Karpas-422 (cell line): ENCODE results near the gene COLEC12. TPM values are rescaled to one million over a fixed set of nuclear protein-coding genes. Genes with fewer than 3 reads are reported as not detected.

Experiments
- DNase-seq: peaks from one replicate; pipeline ENCODE4 v3.0.0-alpha.2; 2015
- H2AFZ ChIP-seq: fragments of 200-600 bp; sonication (generic); 2 replicates; pipeline ENCODE4 v1.6.1; 2014; ENCODE audit warnings: antibody characterized with exemption, low read length, mixed read lengths
- H3K27ac ChIP-seq: fragments of 200-600 bp; sonication (generic); 2 replicates; pipeline ENCODE4 v1.5.1; 2014; ENCODE audit warnings: mild to moderate bottlenecking, low read length, moderate library complexity
- H3K27me3 ChIP-seq: fragments of 200-600 bp; sonication (generic); 2 replicates; pipeline ENCODE4 v1.6.1; 2014; ENCODE audit warnings: low read length, mixed read lengths
- H3K36me3 ChIP-seq: fragments of 200-600 bp; sonication (generic); 2 replicates; pipeline ENCODE4 v1.6.1; 2014; ENCODE audit warnings: low read length, mixed read lengths; ENCODE audit not compliant: insufficient read depth
- H3K4me1 ChIP-seq: fragments of 200-600 bp; sonication (generic); 2 replicates; pipeline ENCODE4 v1.6.1; 2014; ENCODE audit warnings: mild to moderate bottlenecking, low read length, mixed read lengths
- H3K4me2 ChIP-seq: fragments of 200-600 bp; sonication (generic); 2 replicates; pipeline ENCODE4 v1.6.1; 2014; ENCODE audit warnings: low read length, low read depth, mild to moderate bottlenecking; ENCODE audit not compliant: poor library complexity, severe bottlenecking
- H3K4me3 ChIP-seq: fragments of 200-600 bp; sonication (generic); 2 replicates; pipeline ENCODE4 v1.5.1; 2014; ENCODE audit warnings: mild to moderate bottlenecking, antibody characterized with exemption, low read length, mixed read lengths
- H3K79me2 ChIP-seq: fragments of 200-600 bp; sonication (generic); 2 replicates; pipeline ENCODE4 v1.6.1; 2014; ENCODE audit warnings: mild to moderate bottlenecking, low read length, mixed read lengths
- H3K9ac ChIP-seq: fragments of 200-600 bp; sonication (generic); 2 replicates; pipeline ENCODE4 v1.6.0; 2014; ENCODE audit warnings: low read length
- H3K9me2 ChIP-seq: fragments of 200-600 bp; sonication (generic), shearing (Covaris generic); replicated peaks from 2 replicates; pipeline ENCODE4 v1.6.0; 2014; ENCODE audit warnings: mild to moderate bottlenecking, low read length, moderate library complexity; ENCODE audit not compliant: insufficient read depth
- H3K9me3 ChIP-seq: fragments of 300-700, 200-600 bp; sonication (generic); 2 replicates; pipeline ENCODE4 v1.6.1; 2014; ENCODE audit warnings: low read length, mixed read lengths
- H4K20me1 ChIP-seq: fragments of 200-600 bp; sonication (generic); 2 replicates; pipeline ENCODE4 v1.6.1; 2014; ENCODE audit warnings: mild to moderate bottlenecking, antibody characterized with exemption, low read length, low read depth; ENCODE audit not compliant: insufficient read depth
- total RNA-seq: library from RNA; depleted of rRNA; stranded (reverse); fragments of >200 nt; shearing (Covaris generic); gene quantifications from 2 replicates; pipeline ENCODE4 v1.2.3, GENCODE V29; 2014; ENCODE audit warnings: low replicate concordance

The COLEC12 gene
- total RNA-seq, 1 experiment from 2014 or later, result not detected

DNA sequence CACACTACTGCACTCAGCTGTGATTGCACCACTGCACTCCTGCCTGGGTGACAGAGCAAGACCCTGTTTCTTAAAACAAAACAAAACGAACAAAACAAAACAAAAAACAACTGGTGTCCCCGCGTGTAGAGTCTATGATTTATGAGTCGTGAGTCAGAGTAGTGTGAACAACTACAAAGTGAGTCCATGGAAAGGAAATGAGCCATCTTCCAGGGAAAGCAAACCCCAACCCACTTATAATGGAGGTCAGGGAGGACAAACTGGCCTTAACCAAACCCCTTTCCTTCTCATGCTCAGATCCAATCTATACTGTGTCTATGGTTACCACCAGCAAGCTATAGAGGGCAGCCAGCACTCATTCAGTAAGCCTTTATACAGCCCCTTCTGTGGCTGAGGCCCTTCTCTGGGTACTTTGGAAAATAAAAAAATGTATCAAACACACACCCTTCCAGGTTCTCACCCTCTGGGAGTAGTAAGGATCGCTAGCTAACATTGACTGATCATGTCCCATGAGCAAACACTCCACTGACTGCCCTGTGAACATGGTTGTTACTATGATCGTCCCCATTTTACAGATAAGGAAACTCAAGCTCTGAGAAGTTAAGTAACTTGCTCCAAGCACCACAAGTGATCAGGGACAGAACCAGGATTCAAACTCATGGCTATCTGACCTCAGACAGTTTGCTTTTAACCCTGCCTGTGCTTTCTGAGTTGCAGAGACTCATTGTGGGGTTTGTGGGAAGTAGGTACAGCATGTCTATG lies 24.7 kb upstream of the COLEC12 start:
- Histone ChIP-seq H2AFZ (no peak overlapping the region), H3K4me1 (no peaks in the 10 kb centered on the region), H3K79me2 (no peaks in the 10 kb centered on the region), H3K4me2 (no peak overlapping the region), H3K4me3 (no peak overlapping the region), H3K9me2 (no peaks in the 10 kb centered on the region), H3K9ac (no peak overlapping the region), H3K36me3 (no peaks in the 10 kb centered on the region), H3K27ac (no peak overlapping the region), H3K9me3 (no peaks in the 10 kb centered on the region), H4K20me1 (no peaks in the 10 kb centered on the region), H3K27me3 (no peaks in the 10 kb centered on the region)
- no peak for DNase-seq

DNA sequence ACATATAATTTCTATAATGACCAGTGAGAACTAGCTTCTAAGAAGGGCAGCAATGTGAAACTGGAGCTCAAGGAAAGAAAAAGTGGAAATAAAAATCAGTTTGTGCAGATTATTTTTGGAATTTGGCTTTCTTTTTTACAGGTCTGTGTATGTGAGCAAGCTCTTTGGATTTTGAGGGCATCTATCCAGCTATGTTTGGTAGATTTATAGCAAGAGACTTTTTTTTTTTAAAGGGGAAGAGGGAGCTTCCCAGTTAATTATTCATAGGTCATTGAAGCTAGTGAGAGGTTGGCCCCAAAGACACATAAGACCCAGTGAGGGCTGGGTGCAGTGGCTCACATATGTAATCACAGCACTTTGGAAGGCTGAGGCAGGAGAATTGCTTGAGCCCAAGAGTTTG lies 24.0 kb upstream of the COLEC12 start:
- Histone ChIP-seq H3K27me3 (no peaks in the 10 kb centered on the region), H3K27ac (no peak overlapping the region), H3K4me1 (no peaks in the 10 kb centered on the region), H4K20me1 (no peaks in the 10 kb centered on the region), H3K4me2 (no peak overlapping the region), H3K4me3 (no peak overlapping the region), H3K9me3 (no peaks in the 10 kb centered on the region), H3K79me2 (no peaks in the 10 kb centered on the region), H3K9me2 (no peaks in the 10 kb centered on the region), H3K36me3 (no peaks in the 10 kb centered on the region), H2AFZ (no peak overlapping the region), H3K9ac (no peak overlapping the region)
- DNase-seq, result no peak

DNA sequence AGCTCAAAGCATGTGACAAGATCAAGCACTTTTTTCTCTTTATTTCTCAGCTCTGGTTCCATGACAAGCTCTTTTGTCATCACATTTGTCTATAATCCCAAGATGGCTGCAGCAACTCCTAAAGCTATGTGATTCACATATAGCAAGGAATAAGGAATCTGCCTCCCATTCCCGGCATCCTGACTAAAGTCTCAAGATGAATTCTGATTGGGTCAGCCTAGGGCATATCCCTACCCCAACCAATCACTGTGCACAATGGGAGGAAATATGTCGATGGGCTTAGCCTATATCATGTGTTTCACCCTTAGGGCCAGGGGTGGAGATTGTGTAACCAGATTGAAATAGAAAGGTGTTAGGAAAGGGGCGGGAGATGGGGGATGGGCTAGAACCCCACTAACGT lies 23.1 kb upstream of the COLEC12 start:
- H3K79me2 ChIP-seq, result no peaks in the 10 kb centered on the region
- H3K27ac ChIP-seq, result no peak overlapping the region
- DNase-seq, result no peak
- H3K9me3 ChIP-seq, result no peaks in the 10 kb centered on the region
- H2AFZ ChIP-seq, result no peak overlapping the region
- no peak overlapping the region for H3K4me2 ChIP-seq
- H3K4me1 ChIP-seq, result no peaks in the 10 kb centered on the region
- no peaks in the 10 kb centered on the region for H3K36me3 ChIP-seq
- H4K20me1 ChIP-seq, result no peaks in the 10 kb centered on the region
- H3K27me3 ChIP-seq, result no peaks in the 10 kb centered on the region
- no peak overlapping the region for H3K9ac ChIP-seq
- no peak overlapping the region for H3K4me3 ChIP-seq
- no peaks in the 10 kb centered on the region for H3K9me2 ChIP-seq

DNA sequence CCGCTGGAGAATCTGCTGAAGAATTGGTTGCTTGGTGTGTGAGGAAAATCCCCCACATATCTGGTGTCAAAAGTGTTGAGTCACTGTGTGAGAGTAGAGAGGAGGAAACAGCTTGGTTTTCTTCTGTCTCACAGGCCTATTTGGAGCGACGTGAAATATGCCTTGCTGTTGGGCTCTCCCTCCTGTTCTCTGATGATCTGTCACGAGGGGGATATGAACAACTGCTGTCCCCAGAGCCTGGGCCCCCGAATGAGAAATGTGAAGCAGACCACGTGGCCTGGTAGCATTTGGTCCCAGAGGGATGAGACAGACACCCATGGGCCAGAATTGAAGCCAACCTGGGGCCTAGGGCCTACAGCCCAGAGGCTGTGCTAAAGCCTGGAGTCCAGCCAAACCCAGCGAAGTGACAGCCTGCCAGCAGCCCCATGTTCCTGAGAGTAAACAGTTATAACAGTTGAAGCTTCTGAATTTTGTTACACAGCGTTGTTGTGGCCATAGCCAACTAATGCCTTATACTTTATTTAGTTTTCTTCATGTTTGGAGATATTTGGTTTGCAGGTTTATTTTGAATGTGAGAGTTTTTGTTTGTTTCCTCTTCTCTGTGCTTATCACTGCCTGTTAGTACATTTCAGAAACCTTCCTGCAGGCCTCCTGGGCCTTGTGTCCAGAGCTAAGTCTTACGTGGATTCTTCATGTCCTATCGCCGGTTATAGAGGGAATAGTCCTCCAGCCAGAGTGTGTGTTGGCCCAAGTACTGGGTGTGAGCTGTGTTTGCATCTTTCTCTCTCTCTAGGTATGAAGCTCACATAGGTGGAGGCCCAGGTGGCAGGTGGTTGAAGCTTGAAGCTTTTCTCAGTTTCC lies 18.7 kb upstream of the COLEC12 start:
- Histone ChIP-seq H3K4me1 (no peaks in the 10 kb centered on the region), H3K4me2 (no peak overlapping the region), H3K9me3 (no peaks in the 10 kb centered on the region), H4K20me1 (no peaks in the 10 kb centered on the region), H3K9me2 (no peaks in the 10 kb centered on the region), H3K36me3 (no peaks in the 10 kb centered on the region), H3K4me3 (no peak overlapping the region), H3K27ac (no peak overlapping the region), H3K27me3 (no peaks in the 10 kb centered on the region), H2AFZ (no peak overlapping the region), H3K79me2 (no peaks in the 10 kb centered on the region), H3K9ac (no peak overlapping the region)
- no peak for DNase-seq

DNA sequence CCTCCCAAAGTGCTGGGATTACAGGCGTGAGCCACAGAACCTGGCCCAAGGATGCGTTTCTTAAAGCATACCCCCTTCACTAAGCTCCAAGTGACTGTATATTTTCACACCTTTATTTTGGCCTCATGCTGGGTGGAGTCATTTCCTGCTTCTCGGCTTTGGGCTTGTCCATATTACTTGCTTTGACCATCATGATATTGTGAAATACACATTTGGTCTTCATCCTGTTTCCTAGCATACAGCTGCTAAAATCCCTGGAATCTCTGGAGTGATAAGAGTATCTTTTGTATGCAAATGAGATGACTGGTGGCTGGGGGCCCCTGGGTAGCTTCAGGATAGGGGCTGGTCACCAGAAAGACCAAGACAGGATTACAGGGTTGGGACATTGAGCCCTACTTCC lies 17.6 kb upstream of the COLEC12 start:
- H3K27me3 ChIP-seq, result no peaks in the 10 kb centered on the region
- no peak overlapping the region for H3K27ac ChIP-seq
- H2AFZ ChIP-seq, result no peak overlapping the region
- no peaks in the 10 kb centered on the region for H3K4me1 ChIP-seq
- no peaks in the 10 kb centered on the region for H3K79me2 ChIP-seq
- no peak overlapping the region for H3K9ac ChIP-seq
- no peak for DNase-seq
- H3K36me3 ChIP-seq, result no peaks in the 10 kb centered on the region
- H3K4me2 ChIP-seq, result no peak overlapping the region
- no peak overlapping the region for H3K4me3 ChIP-seq
- no peaks in the 10 kb centered on the region for H3K9me2 ChIP-seq
- H4K20me1 ChIP-seq, result no peaks in the 10 kb centered on the region
- no peaks in the 10 kb centered on the region for H3K9me3 ChIP-seq

DNA sequence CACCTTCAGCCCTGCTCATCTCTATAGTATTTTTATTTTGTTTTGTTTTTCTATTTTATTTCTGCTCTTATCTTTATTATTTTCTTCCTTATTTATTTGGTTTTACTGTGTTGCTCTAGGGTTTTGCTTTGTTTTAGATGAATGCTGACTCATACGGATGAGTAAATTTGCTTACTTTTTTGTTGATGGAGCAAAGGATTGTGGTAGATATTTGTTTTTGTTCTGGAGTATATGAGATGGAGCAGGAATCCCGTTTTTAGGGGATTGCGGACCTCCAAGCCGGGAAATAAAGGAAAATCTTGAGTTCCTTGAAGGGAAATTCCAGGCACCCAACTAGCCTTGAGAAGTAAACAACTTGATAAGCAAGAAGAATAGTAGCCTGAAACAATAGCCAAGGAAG lies 15.3 kb upstream of the COLEC12 start:
- Histone ChIP-seq H3K9me3 (no peaks in the 10 kb centered on the region), H3K4me2 (no peak overlapping the region), H3K36me3 (no peaks in the 10 kb centered on the region), H3K27ac (no peak overlapping the region), H3K4me1 (no peaks in the 10 kb centered on the region), H3K9me2 (no peaks in the 10 kb centered on the region), H2AFZ (no peak overlapping the region), H3K79me2 (no peaks in the 10 kb centered on the region), H3K27me3 (no peaks in the 10 kb centered on the region), H3K4me3 (no peak overlapping the region), H4K20me1 (no peaks in the 10 kb centered on the region), H3K9ac (no peak overlapping the region)
- no peak for DNase-seq

DNA sequence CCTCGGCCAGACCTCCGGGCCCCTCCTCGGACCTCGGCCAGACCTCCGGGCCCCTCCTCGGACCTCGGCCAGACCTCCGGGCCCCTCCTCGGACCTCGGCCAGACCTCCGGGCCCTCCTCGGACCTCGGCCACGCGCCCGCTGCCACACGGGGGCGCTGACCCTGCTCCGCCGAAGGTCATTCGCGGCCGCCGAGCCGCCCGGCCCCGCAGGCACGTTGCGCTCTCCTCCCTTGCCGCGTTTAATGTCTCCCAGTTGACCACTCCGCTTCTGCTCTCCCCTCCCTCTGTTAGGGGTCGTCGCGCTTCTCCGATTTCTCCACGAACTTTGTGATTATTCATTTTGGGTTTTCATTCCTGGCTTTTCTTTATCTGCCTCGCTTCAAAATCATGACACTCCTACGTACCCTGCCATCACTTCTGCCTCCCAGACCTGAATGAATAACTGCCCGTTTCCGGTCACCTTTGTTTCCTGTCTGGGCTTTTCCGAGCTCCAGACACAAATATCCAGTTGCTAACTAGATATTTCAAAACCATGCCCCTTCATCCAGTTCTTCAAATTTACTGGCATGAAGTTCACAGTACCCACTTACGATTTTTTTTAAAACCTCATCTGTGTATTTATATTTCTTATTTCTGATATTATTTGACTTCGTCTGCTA lies 14.8 kb upstream of the COLEC12 start:
- Histone ChIP-seq H2AFZ (no peak overlapping the region), H3K9me2 (no peaks in the 10 kb centered on the region), H4K20me1 (no peaks in the 10 kb centered on the region), H3K9ac (no peak overlapping the region), H3K27ac (no peak overlapping the region), H3K9me3 (no peaks in the 10 kb centered on the region), H3K79me2 (no peaks in the 10 kb centered on the region), H3K36me3 (no peaks in the 10 kb centered on the region), H3K4me1 (no peaks in the 10 kb centered on the region), H3K27me3 (no peaks in the 10 kb centered on the region), H3K4me2 (no peak overlapping the region), H3K4me3 (no peak overlapping the region)
- no peak for DNase-seq

DNA sequence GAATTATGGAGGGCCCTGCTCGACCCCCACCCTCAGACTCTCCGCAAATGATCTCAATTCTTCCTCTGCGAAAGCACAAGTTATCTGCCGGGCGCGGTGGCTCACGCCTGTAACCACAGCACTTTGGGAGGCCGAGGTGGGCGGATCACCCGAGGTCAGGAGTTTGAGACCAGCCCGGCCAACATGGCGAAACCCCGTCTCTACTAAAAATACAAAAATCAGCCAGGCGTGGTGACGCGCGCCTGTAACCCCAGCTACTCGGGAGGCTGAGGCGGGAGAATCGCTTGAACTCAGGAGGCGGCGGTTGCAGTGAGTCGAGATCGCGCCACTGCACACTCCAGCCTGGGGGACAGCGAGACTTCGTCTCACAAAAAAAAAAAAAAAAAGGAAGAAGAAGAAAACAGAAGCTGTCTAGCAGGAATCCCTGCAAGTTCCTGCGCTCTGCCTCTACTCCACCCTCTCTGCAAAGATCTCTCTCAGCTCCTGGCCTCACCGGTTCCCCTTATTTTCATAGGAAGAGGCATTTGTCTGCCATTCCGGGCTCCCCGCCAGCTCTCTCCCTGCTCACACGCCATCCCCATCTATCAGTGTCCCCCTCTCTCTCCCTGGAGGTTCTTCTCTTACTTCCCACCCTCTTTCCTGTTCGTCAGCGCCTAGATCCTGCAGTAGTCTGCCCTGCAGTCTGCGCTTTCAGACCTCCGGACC lies 13.5 kb upstream of the COLEC12 start:
- Histone ChIP-seq H3K4me3 (no peak overlapping the region), H3K9me2 (no peaks in the 10 kb centered on the region), H3K4me1 (no peaks in the 10 kb centered on the region), H3K9me3 (no peaks in the 10 kb centered on the region), H3K79me2 (no peaks in the 10 kb centered on the region), H3K27ac (no peak overlapping the region), H3K36me3 (no peaks in the 10 kb centered on the region), H3K27me3 (no peaks in the 10 kb centered on the region), H2AFZ (no peak overlapping the region), H3K9ac (no peak overlapping the region), H3K4me2 (no peak overlapping the region), H4K20me1 (no peaks in the 10 kb centered on the region)
- no peak for DNase-seq
